ENCODE results near the gene CDC42BPB. TPM values are rescaled to one million over a fixed set of nuclear protein-coding genes. Genes with fewer than 3 reads are reported as not detected.

Gene CDC42BPB
- total RNA-seq, 2 experiments from 2014 or later, result 0.81 to 1.1 TPM

GRCh38 chr14:102917469-102918211 is 139.7 kb downstream of the CDC42BPB start:
- CTCF ChIA-PET, result interaction anchor here (0.6 to 1.4 kb wide), 3 partner anchors 26 to 226 kb away, joined by 3 to 4 read pairs (median 3); no protein-coding TSS in a partner anchor
- Mint-ChIP-seq H3K27ac (no peak overlapping the region), H3K4me3 (no peak overlapping the region), H3K9me3 (no peaks in the 10 kb centered on the region), H3K4me1 (peaks cover 2% of the 10 kb centered on the region), H3K27me3 (no peaks in the 10 kb centered on the region), H3K36me3 (ENCODE audit: low read depth) (no peaks in the 10 kb centered on the region)
- DNase-seq, result peak; percentile 60
- POLR2A ChIA-PET, result no interaction called here

- no peaks in the 10 kb centered on the region for H3K36me3 Mint-ChIP-seq (ENCODE audit: low read depth)
- H3K27me3 Mint-ChIP-seq, result no peaks in the 10 kb centered on the region
- no peak for DNase-seq
- H3K4me1 Mint-ChIP-seq, result peaks cover 2% of the 10 kb centered on the region
- POLR2A ChIA-PET, result no interaction called here
- H3K4me3 Mint-ChIP-seq, result no peak overlapping the region
- no peaks in the 10 kb centered on the region for H3K9me3 Mint-ChIP-seq
- CTCF ChIA-PET, result interaction anchor here (1.4 kb wide), 1 partner anchor 134 kb away, joined by 4 read pairs; no protein-coding TSS in a partner anchor
- H3K27ac Mint-ChIP-seq, result no peak overlapping the region
These were observed 140.3 kb downstream of the CDC42BPB start for GRCh38 chr14:102917056-102917385.

GRCh38 chr14:102916347-102917055 is 140.8 kb downstream of the CDC42BPB start:
- peak overlapping the region; percentile 60 for H3K27ac Mint-ChIP-seq
- H3K36me3 Mint-ChIP-seq (ENCODE audit: low read depth), result no peaks in the 10 kb centered on the region
- DNase-seq, result no peak
- H3K9me3 Mint-ChIP-seq, result no peaks in the 10 kb centered on the region
- peaks cover 2% of the 10 kb centered on the region for H3K4me1 Mint-ChIP-seq
- no peaks in the 10 kb centered on the region for H3K27me3 Mint-ChIP-seq
- POLR2A ChIA-PET, result interaction anchor here (0.5 kb wide), 1 partner anchor 203 kb away, joined by 5 read pairs; no protein-coding TSS in a partner anchor
- CTCF ChIA-PET, result no interaction called here
- H3K4me3 Mint-ChIP-seq, result no peak overlapping the region

GRCh38 chr14:102915292-102916110 is 141.8 kb downstream of the CDC42BPB start:
- Mint-ChIP-seq H3K27ac (no peak overlapping the region), H3K4me3 (no peak overlapping the region), H3K36me3 (ENCODE audit: low read depth) (no peaks in the 10 kb centered on the region), H3K4me1 (peaks cover 2% of the 10 kb centered on the region), H3K27me3 (no peaks in the 10 kb centered on the region), H3K9me3 (no peaks in the 10 kb centered on the region)
- DNase-seq, result no peak
- POLR2A ChIA-PET, result interaction anchor here (0.5 kb wide), 1 partner anchor 202 kb away, joined by 5 read pairs; no protein-coding TSS in a partner anchor
- CTCF ChIA-PET, result no interaction called here

GRCh38 chr14:102914474-102915291 is 142.7 kb downstream of the CDC42BPB start:
- POLR2A ChIA-PET, result no interaction called here
- H3K27ac Mint-ChIP-seq, result no peak overlapping the region
- CTCF ChIA-PET, result no interaction called here
- DNase-seq, result no peak
- H3K36me3 Mint-ChIP-seq (ENCODE audit: low read depth), result no peaks in the 10 kb centered on the region
- peaks cover 2% of the 10 kb centered on the region for H3K4me1 Mint-ChIP-seq
- H3K4me3 Mint-ChIP-seq, result no peak overlapping the region
- H3K27me3 Mint-ChIP-seq, result no peaks in the 10 kb centered on the region
- no peaks in the 10 kb centered on the region for H3K9me3 Mint-ChIP-seq

GRCh38 chr14:102913341-102914211 is 143.8 kb downstream of the CDC42BPB start:
- ChIA-PET POLR2A (no interaction called here), CTCF (interaction anchor here (0.9 to 1.0 kb wide), 2 partner anchors 9 to 14 kb away, joined by 3 read pairs; no protein-coding TSS in a partner anchor)
- no peak overlapping the region for H3K27ac Mint-ChIP-seq
- H3K9me3 Mint-ChIP-seq, result no peaks in the 10 kb centered on the region
- H3K4me3 Mint-ChIP-seq, result no peak overlapping the region
- peaks cover 2% of the 10 kb centered on the region for H3K4me1 Mint-ChIP-seq
- H3K36me3 Mint-ChIP-seq (ENCODE audit: low read depth), result no peaks in the 10 kb centered on the region
- DNase-seq, result no peak
- no peaks in the 10 kb centered on the region for H3K27me3 Mint-ChIP-seq

GRCh38 chr14:102911991-102912761 is 145.2 kb downstream of the CDC42BPB start:
- CTCF ChIA-PET, result interaction anchor here (0.6 to 0.9 kb wide), 2 partner anchors 15 to 138 kb away, joined by 3 read pairs; no protein-coding TSS in a partner anchor
- POLR2A ChIA-PET, result no interaction called here
- peaks cover 3% of the 10 kb centered on the region for H3K36me3 Mint-ChIP-seq (ENCODE audit: low read depth)
- H3K9me3 Mint-ChIP-seq, result no peaks in the 10 kb centered on the region
- H3K27me3 Mint-ChIP-seq, result no peaks in the 10 kb centered on the region
- DNase-seq, result no peak
- H3K27ac Mint-ChIP-seq, result no peak overlapping the region
- H3K4me3 Mint-ChIP-seq, result no peak overlapping the region
- peaks cover under 1% of the 10 kb centered on the region for H3K4me1 Mint-ChIP-seq

GRCh38 chr14:102911541-102911951 is 145.8 kb downstream of the CDC42BPB start:
- ChIA-PET POLR2A (no interaction called here), CTCF (no interaction called here)
- Mint-ChIP-seq H3K27ac (no peak overlapping the region), H3K9me3 (no peaks in the 10 kb centered on the region), H3K4me1 (no peaks in the 10 kb centered on the region), H3K4me3 (no peak overlapping the region), H3K36me3 (ENCODE audit: low read depth) (peaks cover 7% of the 10 kb centered on the region), H3K27me3 (no peaks in the 10 kb centered on the region)
- DNase-seq, result no peak

GRCh38 chr14:102910442-102910841 is 146.9 kb downstream of the CDC42BPB start:
- Mint-ChIP-seq H3K4me1 (no peaks in the 10 kb centered on the region), H3K9me3 (no peaks in the 10 kb centered on the region), H3K27me3 (no peaks in the 10 kb centered on the region), H3K27ac (no peak overlapping the region), H3K4me3 (no peak overlapping the region), H3K36me3 (ENCODE audit: low read depth) (peaks cover 10% of the 10 kb centered on the region)
- DNase-seq, result no peak
- ChIA-PET CTCF (no interaction called here), POLR2A (no interaction called here)

GRCh38 chr14:102909911-102910310 is 147.4 kb downstream of the CDC42BPB start:
- no peaks in the 10 kb centered on the region for H3K4me1 Mint-ChIP-seq
- H3K4me3 Mint-ChIP-seq, result no peak overlapping the region
- H3K27ac Mint-ChIP-seq, result peak overlapping the region; percentile 31
- no peak for DNase-seq
- H3K36me3 Mint-ChIP-seq (ENCODE audit: low read depth), result peaks cover 10% of the 10 kb centered on the region
- no peaks in the 10 kb centered on the region for H3K9me3 Mint-ChIP-seq
- POLR2A ChIA-PET, result no interaction called here
- CTCF ChIA-PET, result interaction anchor here (0.6 kb wide), 1 partner anchor 316 kb away, joined by 3 read pairs; no protein-coding TSS in a partner anchor
- no peaks in the 10 kb centered on the region for H3K27me3 Mint-ChIP-seq

- no peak overlapping the region for H3K4me3 Mint-ChIP-seq
- no peaks in the 10 kb centered on the region for H3K27me3 Mint-ChIP-seq
- ChIA-PET CTCF (interaction anchor here (0.6 kb wide), 1 partner anchor 315 kb away, joined by 3 read pairs; no protein-coding TSS in a partner anchor), POLR2A (no interaction called here)
- peaks cover 10% of the 10 kb centered on the region for H3K36me3 Mint-ChIP-seq (ENCODE audit: low read depth)
- H3K9me3 Mint-ChIP-seq, result no peaks in the 10 kb centered on the region
- no peak for DNase-seq
- no peaks in the 10 kb centered on the region for H3K4me1 Mint-ChIP-seq
- peak overlapping the region; percentile 31 for H3K27ac Mint-ChIP-seq
These were observed 147.9 kb downstream of the CDC42BPB start for GRCh38 chr14:102909462-102909861.
